Loucy (cell line): ENCODE data around the gene SET.

ENCODE experiments used
- H2AFZ ChIP-seq: fragments of 200-600 bp; sonication (generic); 2 replicates; pipeline ENCODE4 v1.6.0; 2016; ENCODE audit warnings: antibody characterized with exemption, mild to moderate bottlenecking, low read length, moderate library complexity
- H3F3A ChIP-seq: fragments of 200-600 bp; 2 replicates; pipeline ENCODE4 v1.6.0; 2016; ENCODE audit warnings: antibody characterized with exemption, low read depth, mild to moderate bottlenecking
- H3K27me3 ChIP-seq: fragments of 200-600 bp; sonication (generic); 2 replicates; pipeline ENCODE4 v1.6.1; 2014; ENCODE audit warnings: low read length, mild to moderate bottlenecking; ENCODE audit not compliant: insufficient read depth, poor library complexity, severe bottlenecking
- H3K36me3 ChIP-seq: fragments of 200-600 bp; sonication (generic); 2 replicates; pipeline ENCODE4 v1.6.1; 2016; ENCODE audit warnings: low read length; ENCODE audit not compliant: insufficient read depth
- H3K4me1 ChIP-seq: fragments of 200-600 bp; sonication (generic); 2 replicates; pipeline ENCODE4 v1.5.1; 2014; ENCODE audit warnings: low read length, mild to moderate bottlenecking; ENCODE audit not compliant: insufficient read depth, poor library complexity, severe bottlenecking
- H3K4me2 ChIP-seq: fragments of 200-600 bp; sonication (generic); 2 replicates; pipeline ENCODE4 v1.6.0; 2014; ENCODE audit warnings: antibody characterized with exemption, low read length, low read depth, mild to moderate bottlenecking; ENCODE audit not compliant: poor library complexity, severe bottlenecking
- H3K4me3 ChIP-seq: fragments of 200-600 bp; sonication (generic); 2 replicates; pipeline ENCODE4 v1.5.1; 2014; ENCODE audit warnings: low read length, mild to moderate bottlenecking, mixed read lengths; ENCODE audit not compliant: poor library complexity, severe bottlenecking
- H3K79me2 ChIP-seq: fragments of 200-600 bp; sonication (generic); 2 replicates; pipeline ENCODE4 v1.6.1; 2014; ENCODE audit warnings: low read length; ENCODE audit not compliant: insufficient read depth
- H3K9ac ChIP-seq: fragments of 200-600 bp; sonication (generic); 2 replicates; pipeline ENCODE4 v1.6.0; 2014; ENCODE audit warnings: mild to moderate bottlenecking, low read depth, low read length, moderate library complexity; ENCODE audit not compliant: poor library complexity, severe bottlenecking
- H3K9me2 ChIP-seq: fragments of 200-600 bp; sonication (generic); replicated peaks from 2 replicates; pipeline ENCODE4 v1.6.1; 2016; ENCODE audit warnings: low read depth, low read length, mixed read lengths
- H3K9me3 ChIP-seq: fragments of 200-600 bp; sonication (generic); 2 replicates; pipeline ENCODE4 v1.6.1; 2014; ENCODE audit warnings: mild to moderate bottlenecking, antibody characterized with exemption, low read length, low read depth; ENCODE audit not compliant: insufficient read depth
- H4K20me1 ChIP-seq: fragments of 200-600 bp; sonication (generic); 2 replicates; pipeline ENCODE4 v1.6.0; 2014; ENCODE audit warnings: antibody characterized with exemption, low read length, mild to moderate bottlenecking; ENCODE audit not compliant: insufficient read depth, poor library complexity, severe bottlenecking
- EZH2phosphoT487 ChIP-seq: fragments of 200-600 bp; IDR thresholded peaks from 2 replicates; pipeline ENCODE4 v1.6.1; 2018; ENCODE audit warnings: antibody characterized with exemption, mild to moderate bottlenecking, moderate library complexity, borderline replicate concordance
- TF ChIP-seq, protein P1 (sequence below): fragments of 200-600 bp; sonication (generic); conservative IDR thresholded peaks from 2 replicates; pipeline ENCODE4 v1.5.1; 2014; ENCODE audit warnings: mild to moderate bottlenecking, antibody characterized with exemption, low read length

The SET gene

DNA sequence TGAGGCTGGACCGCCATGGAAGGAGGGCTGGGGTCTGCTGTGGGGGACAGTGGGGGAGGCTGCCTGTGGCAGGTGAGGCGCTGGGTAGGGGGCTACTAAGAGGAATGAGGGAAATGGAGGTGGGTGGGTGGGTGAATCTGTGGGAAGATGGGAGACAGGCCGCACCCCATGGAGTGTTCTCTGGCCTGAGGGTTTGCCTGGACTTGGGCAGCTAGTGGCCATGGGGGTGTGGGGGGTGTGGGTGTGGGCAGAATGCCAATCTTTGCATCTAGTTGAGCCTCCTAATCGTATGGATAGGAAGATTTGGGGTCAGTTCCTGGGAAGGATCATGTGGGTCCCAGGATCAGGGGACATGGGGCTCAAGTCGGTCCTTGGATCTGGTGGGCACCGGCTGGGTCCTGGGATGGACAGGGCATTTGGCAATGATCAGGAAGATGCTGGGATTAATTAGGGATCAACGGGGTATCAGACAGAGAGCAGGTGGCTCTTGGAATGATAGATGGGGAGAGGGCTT, 34.4 kb downstream of the SET start:
- Histone ChIP-seq H3K4me3 (peak overlapping the region; percentile 85), H3F3A (no peaks in the 10 kb centered on the region), H2AFZ (peak overlapping the region; percentile 70; the same call in 1 of the 2 replicates), H3K9me3 (no peaks in the 10 kb centered on the region), H3K9me2 (no peaks in the 10 kb centered on the region), H3K4me1 (peaks cover 6% of the 10 kb centered on the region), H3K79me2 (peaks cover 15% of the 10 kb centered on the region), H3K27me3 (no peaks in the 10 kb centered on the region), H3K4me2 (peak overlapping the region; percentile 85), H3K9ac (peak overlapping the region; percentile 86), H3K36me3 (no peaks in the 10 kb centered on the region), H4K20me1 (no peaks in the 10 kb centered on the region)
- no peak for TF ChIP-seq EZH2phosphoT487
- TF ChIP-seq, protein P1, sequence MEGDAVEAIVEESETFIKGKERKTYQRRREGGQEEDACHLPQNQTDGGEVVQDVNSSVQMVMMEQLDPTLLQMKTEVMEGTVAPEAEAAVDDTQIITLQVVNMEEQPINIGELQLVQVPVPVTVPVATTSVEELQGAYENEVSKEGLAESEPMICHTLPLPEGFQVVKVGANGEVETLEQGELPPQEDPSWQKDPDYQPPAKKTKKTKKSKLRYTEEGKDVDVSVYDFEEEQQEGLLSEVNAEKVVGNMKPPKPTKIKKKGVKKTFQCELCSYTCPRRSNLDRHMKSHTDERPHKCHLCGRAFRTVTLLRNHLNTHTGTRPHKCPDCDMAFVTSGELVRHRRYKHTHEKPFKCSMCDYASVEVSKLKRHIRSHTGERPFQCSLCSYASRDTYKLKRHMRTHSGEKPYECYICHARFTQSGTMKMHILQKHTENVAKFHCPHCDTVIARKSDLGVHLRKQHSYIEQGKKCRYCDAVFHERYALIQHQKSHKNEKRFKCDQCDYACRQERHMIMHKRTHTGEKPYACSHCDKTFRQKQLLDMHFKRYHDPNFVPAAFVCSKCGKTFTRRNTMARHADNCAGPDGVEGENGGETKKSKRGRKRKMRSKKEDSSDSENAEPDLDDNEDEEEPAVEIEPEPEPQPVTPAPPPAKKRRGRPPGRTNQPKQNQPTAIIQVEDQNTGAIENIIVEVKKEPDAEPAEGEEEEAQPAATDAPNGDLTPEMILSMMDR, result no peak

DNA sequence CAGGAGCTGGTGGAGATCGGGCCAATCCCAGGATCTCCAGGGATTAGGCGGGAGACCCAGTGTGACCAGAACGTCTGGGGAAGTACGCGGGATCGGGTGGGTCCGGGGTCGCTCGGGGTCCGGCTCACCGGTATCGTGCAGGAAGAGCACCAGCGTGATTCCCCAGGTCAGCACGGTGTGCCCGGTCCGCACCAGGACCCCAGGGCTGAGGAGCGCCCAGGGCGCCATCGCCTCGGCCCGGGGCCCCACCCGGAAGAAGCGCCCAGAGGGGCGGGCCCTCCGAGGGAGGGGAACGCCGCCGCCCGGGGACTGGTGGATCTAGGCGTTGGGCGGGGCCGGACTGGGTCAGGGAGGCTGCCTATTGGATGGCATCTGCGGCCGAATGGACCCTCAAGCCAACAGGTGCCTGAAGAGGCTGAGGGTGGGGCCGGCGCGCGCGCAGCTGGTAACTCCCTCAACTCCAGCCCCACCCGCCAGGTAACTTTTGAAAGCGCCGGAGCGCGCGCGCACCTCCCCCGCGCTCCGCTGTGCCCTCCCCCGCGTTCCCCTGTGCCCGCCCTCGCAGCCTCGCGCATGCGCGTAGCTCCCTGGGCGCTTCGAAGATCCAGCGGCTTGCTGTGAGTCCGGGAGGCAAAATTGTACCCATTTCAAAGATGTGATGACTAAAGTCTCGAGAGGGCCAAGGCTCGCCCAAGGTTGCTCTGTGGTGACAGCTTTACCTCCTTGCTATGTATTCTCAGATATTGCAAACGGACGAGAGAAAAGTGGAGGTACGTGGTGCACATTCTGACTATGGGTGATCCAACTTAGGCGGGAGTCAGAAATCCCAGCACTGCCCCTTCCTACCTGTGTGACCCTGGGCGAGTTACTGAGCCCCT, 35.1 kb downstream of the SET start, which contains the start of gene ZDHHC12:
TSS of gene ZDHHC12 (minus strand) at position 262 of the 878 bp plus-strand sequence. CDS start at position 228, 34 bp downstream.
- H3K9ac ChIP-seq, result peak within 1 kb of the TSS; percentile 86
- H3K27me3 ChIP-seq, result no peaks in the 10 kb centered on the region
- no peaks in the 10 kb centered on the region for H3K9me2 ChIP-seq
- TF ChIP-seq, protein P1, result no peak
- no peak for TF ChIP-seq EZH2phosphoT487
- peaks cover 15% of the 10 kb centered on the region for H3K79me2 ChIP-seq
- no peaks in the 10 kb centered on the region for H3F3A ChIP-seq
- H3K4me2 ChIP-seq, result peak within 1 kb of the TSS; percentile 85
- H4K20me1 ChIP-seq, result no peaks in the 10 kb centered on the region
- peak within 1 kb of the TSS; percentile 85 for H3K4me3 ChIP-seq
- no peaks in the 10 kb centered on the region for H3K9me3 ChIP-seq
- H3K36me3 ChIP-seq, result no peaks in the 10 kb centered on the region
- H3K4me1 ChIP-seq, result peaks cover 6% of the 10 kb centered on the region
- peak within 1 kb of the TSS; percentile 70; the same call in 1 of the 2 replicates for H2AFZ ChIP-seq

DNA sequence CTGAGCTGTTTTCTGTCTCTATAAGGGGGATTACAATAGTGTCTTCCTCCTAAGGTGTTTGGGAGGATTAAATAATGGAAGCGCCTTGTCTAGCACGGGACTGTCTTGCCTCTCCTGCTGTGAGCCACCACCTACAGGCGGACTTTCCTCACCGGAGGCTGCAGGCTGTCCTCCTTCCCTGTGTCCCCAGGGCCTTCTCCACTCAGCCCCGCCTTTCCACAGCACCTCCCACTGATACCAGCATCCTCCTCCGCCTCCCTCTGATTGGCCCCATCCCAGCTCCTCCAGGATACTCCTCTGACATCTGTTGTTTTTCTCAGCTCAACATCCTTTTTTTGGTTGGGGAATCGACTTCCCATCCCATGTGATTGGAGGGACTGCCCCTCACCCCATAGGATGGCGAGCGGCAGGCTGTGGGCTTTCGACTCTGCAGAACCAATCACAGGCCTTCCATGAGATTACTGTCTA, 35.8 kb downstream of the SET start:
- Histone ChIP-seq H3K79me2 (peaks cover 15% of the 10 kb centered on the region), H4K20me1 (no peaks in the 10 kb centered on the region), H3K4me3 (peak overlapping the region; percentile 85), H3F3A (no peaks in the 10 kb centered on the region), H3K9ac (peak overlapping the region; percentile 36), H2AFZ (peak overlapping the region; percentile 55; the same call in 1 of the 2 replicates), H3K4me1 (peaks cover 6% of the 10 kb centered on the region), H3K4me2 (peak overlapping the region; percentile 76), H3K9me3 (no peaks in the 10 kb centered on the region), H3K27me3 (no peaks in the 10 kb centered on the region), H3K9me2 (no peaks in the 10 kb centered on the region), H3K36me3 (no peaks in the 10 kb centered on the region)
- no peak for TF ChIP-seq EZH2phosphoT487
- TF ChIP-seq, protein P1, result no peak
